Measurements from ENCODE around the gene MYRIP.

DNA sequence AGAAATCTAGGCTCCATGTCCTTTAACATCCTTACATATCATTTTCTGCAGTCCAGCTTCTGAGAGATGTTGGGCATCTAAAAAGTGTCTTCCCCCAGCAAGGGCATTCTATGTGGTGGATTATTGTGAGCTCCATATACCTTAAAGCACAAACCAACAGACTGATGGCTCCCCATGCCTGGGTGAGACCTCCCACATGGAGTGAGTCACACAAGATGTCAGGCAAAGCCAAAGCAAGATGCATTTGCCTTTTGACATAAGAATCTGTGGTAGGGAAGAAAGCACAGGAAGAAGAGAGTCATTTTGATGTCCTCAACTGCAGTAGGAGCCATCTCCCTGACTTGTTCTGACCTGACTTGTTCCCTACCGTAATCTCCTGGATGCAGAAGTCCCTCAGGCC lies 261.4 kb downstream of the MYRIP start:
- no peak for TF ChIP-seq POLR2A (IDR thresholded peaks at IDR 0.05; ENCODE audit: extremely low read depth, insufficient read length)
- TF ChIP-seq, protein P1, sequence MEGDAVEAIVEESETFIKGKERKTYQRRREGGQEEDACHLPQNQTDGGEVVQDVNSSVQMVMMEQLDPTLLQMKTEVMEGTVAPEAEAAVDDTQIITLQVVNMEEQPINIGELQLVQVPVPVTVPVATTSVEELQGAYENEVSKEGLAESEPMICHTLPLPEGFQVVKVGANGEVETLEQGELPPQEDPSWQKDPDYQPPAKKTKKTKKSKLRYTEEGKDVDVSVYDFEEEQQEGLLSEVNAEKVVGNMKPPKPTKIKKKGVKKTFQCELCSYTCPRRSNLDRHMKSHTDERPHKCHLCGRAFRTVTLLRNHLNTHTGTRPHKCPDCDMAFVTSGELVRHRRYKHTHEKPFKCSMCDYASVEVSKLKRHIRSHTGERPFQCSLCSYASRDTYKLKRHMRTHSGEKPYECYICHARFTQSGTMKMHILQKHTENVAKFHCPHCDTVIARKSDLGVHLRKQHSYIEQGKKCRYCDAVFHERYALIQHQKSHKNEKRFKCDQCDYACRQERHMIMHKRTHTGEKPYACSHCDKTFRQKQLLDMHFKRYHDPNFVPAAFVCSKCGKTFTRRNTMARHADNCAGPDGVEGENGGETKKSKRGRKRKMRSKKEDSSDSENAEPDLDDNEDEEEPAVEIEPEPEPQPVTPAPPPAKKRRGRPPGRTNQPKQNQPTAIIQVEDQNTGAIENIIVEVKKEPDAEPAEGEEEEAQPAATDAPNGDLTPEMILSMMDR (IDR thresholded peaks at IDR 0.05; ENCODE audit: low read depth, low read length) = no peak
